Measurements from ENCODE around the gene TRAPPC12. TPM values are rescaled to one million over a fixed set of nuclear protein-coding genes. Genes with fewer than 3 reads are reported as not detected.

The TRAPPC12 gene
- total RNA-seq, 1 experiment from 2014 or later = 72.8 TPM

GRCh38 chr2:3485166-3485565, 105.7 kb downstream of the TRAPPC12 start (continued):
- TF ChIP-seq ZNF281 (CRISPR knock-in tag; IDR thresholded peaks at IDR 0.05) = no peak
- TF ChIP-seq ERG (CRISPR knock-in tag; IDR thresholded peaks at IDR 0.05) = no peak
- no peak for TF ChIP-seq CBFB (CRISPR knock-in tag; IDR thresholded peaks at IDR 0.05; ENCODE audit: low read depth)
- no peak for TF ChIP-seq NFE2L1 (CRISPR knock-in tag; IDR thresholded peaks at IDR 0.05)
- TF ChIP-seq ETV6 (CRISPR knock-in tag; IDR thresholded peaks at IDR 0.05) = no peak
- TF ChIP-seq MLX (CRISPR knock-in tag; IDR thresholded peaks at IDR 0.05) = no peak

GRCh38 chr2:3486047-3487027, 106.8 kb downstream of the TRAPPC12 start:
- ChIA-PET CTCF (no interaction called here), POLR2A (no interaction called here)
- Mint-ChIP-seq H3K4me3 (no peak overlapping the region), H3K27me3 (ENCODE audit: low read depth) (peaks cover 6% of the 10 kb centered on the region), H3K36me3 (peaks cover 14% of the 10 kb centered on the region), H3K9me3 (peaks cover 5% of the 10 kb centered on the region), H3K4me1 (0 out of 2 replicates have a peak, but pooled peaks cover 2% of the 10 kb centered on the region), H3K27ac (no peak overlapping the region)
- TF ChIP-seq ATF2 (CRISPR knock-in tag; IDR thresholded peaks at IDR 0.05; ENCODE audit: borderline replicate concordance, low read depth) = no peak
- TF ChIP-seq AFF4 (CRISPR knock-in tag; IDR thresholded peaks at IDR 0.05; ENCODE audit: borderline replicate concordance) = no peak
- no peak for DNase-seq (ENCODE audit: low spot score)
- no peak for ATAC-seq

- DNase-seq (ENCODE audit: low spot score) (no peak), ATAC-seq (no peak)
- Mint-ChIP-seq H3K4me1 (0 out of 2 replicates have a peak, but pooled peaks cover 2% of the 10 kb centered on the region), H3K9me3 (peaks cover 5% of the 10 kb centered on the region), H3K27ac (no peak overlapping the region), H3K27me3 (ENCODE audit: low read depth) (peaks cover 6% of the 10 kb centered on the region), H3K36me3 (peaks cover 14% of the 10 kb centered on the region), H3K4me3 (no peak overlapping the region)
- TF ChIP-seq OVOL2 (CRISPR knock-in tag; IDR thresholded peaks at IDR 0.05; ENCODE audit: borderline replicate concordance) (no peak), EMX1 (CRISPR knock-in tag; IDR thresholded peaks at IDR 0.05) (no peak)
- ChIA-PET CTCF (no interaction called here), POLR2A (no interaction called here)
Measured at GRCh38 chr2:3487028-3487425, 107.5 kb downstream of the TRAPPC12 start.
